D341Med (cell line): ENCODE results near the gene GRM7.

ENCODE experiments used
- DNase-seq: peaks from one replicate; pipeline ENCODE4 v3.0.0; 2012; ENCODE audit warnings: low spot score

Gene GRM7

GRCh38 chr3:7728566-7729519 is 867.9 kb downstream of the GRM7 start:
- no peak for DNase-seq

- no peak for DNase-seq
Observed at GRCh38 chr3:7733933-7734332, 873.0 kb downstream of the GRM7 start.

- no peak for DNase-seq
Observed at GRCh38 chr3:7734456-7734855, 873.5 kb downstream of the GRM7 start.

GRCh38 chr3:7737263-7737662 is 876.3 kb downstream of the GRM7 start:
- DNase-seq, result no peak

GRCh38 chr3:7739754-7740153 is 878.8 kb downstream of the GRM7 start:
- no peak for DNase-seq

GRCh38 chr3:7740458-7740857 is 879.5 kb downstream of the GRM7 start:
- DNase-seq, result no peak

- DNase-seq, result no peak
Observed at GRCh38 chr3:7744850-7745249, 883.9 kb downstream of the GRM7 start.

- DNase-seq, result no peak
Observed at GRCh38 chr3:7745711-7746110, 884.8 kb downstream of the GRM7 start.

- no peak for DNase-seq
Observed at GRCh38 chr3:7749931-7750695, 889.2 kb downstream of the GRM7 start.

GRCh38 chr3:7752005-7752404 is 891.1 kb downstream of the GRM7 start:
- no peak for DNase-seq

- no peak for DNase-seq
Observed at GRCh38 chr3:7754653-7755441, 893.9 kb downstream of the GRM7 start.

- DNase-seq, result no peak
Observed at GRCh38 chr3:7759630-7760029, 898.7 kb downstream of the GRM7 start.

- no peak for DNase-seq
Observed at GRCh38 chr3:7760718-7761117, 899.8 kb downstream of the GRM7 start.

GRCh38 chr3:7764115-7764514 is 903.2 kb downstream of the GRM7 start:
- DNase-seq, result no peak

GRCh38 chr3:7766530-7766929 is 905.6 kb downstream of the GRM7 start:
- DNase-seq, result no peak

GRCh38 chr3:7779331-7779730 is 918.4 kb downstream of the GRM7 start:
- no peak for DNase-seq

GRCh38 chr3:7781395-7781794 is 920.5 kb downstream of the GRM7 start:
- no peak for DNase-seq

GRCh38 chr3:7787871-7788828 is 927.2 kb downstream of the GRM7 start:
- no peak for DNase-seq

GRCh38 chr3:7788881-7789280 is 928.0 kb downstream of the GRM7 start:
- DNase-seq, result no peak

- DNase-seq, result no peak
Observed at GRCh38 chr3:7789324-7789723, 928.4 kb downstream of the GRM7 start.

GRCh38 chr3:7790141-7790540 is 929.2 kb downstream of the GRM7 start:
- no peak for DNase-seq
